OCI-LY7 (cell line): Measurements from ENCODE around the gene DIPK1B. TPM values are rescaled to one million over a fixed set of nuclear protein-coding genes. Genes with fewer than 3 reads are reported as not detected.

ENCODE experiments used
- BruUV-seq: library from RNA; stranded (reverse); fragments of 400-500 nt; replicated peaks from 2 replicates; lab custom pipeline; 2021; lab: Mats Ljungman, UMichigan
- CTCF ChIA-PET: fragments of 300-600 bp; sonication (Branson Sonifier 250); formaldehyde crosslinking; loops from one replicate; lab custom pipeline; 2022; ENCODE audit warnings: antibody characterized with exemption; ENCODE audit not compliant: unreplicated experiment; lab: Charles Lee
- POLR2A ChIA-PET: fragments of 300-600 bp; sonication (Branson Sonifier 250); formaldehyde crosslinking; loops from one replicate; lab custom pipeline; 2022; ENCODE audit warnings: antibody characterized with exemption; lab: Charles Lee
- DNase-seq: peaks from one replicate; pipeline ENCODE4 v3.0.0-alpha.2; 2015; ENCODE audit warnings: low spot score
- H2AFZ ChIP-seq: fragments of 200-600 bp; sonication (generic), shearing (Covaris generic); 2 replicates; pipeline ENCODE4 v1.6.1; 2014; ENCODE audit warnings: mild to moderate bottlenecking, antibody characterized with exemption, low read length, moderate library complexity
- H3K27ac ChIP-seq: fragments of 200-600 bp; sonication (generic); 2 replicates; pipeline ENCODE4 v1.5.1; 2014; ENCODE audit warnings: mixed run types, low read depth, mild to moderate bottlenecking, moderate library complexity, low read length, inconsistent platforms; ENCODE audit not compliant: poor library complexity, severe bottlenecking
- H3K36me3 ChIP-seq: fragments of 200-600 bp; sonication (generic); 2 replicates; pipeline ENCODE4 v1.6.1; 2014; ENCODE audit warnings: mild to moderate bottlenecking, antibody characterized with exemption, low read length, moderate library complexity, mixed read lengths; ENCODE audit not compliant: insufficient read depth
- H3K4me1 ChIP-seq: fragments of 200-600 bp; sonication (generic); 2 replicates; pipeline ENCODE4 v1.5.1; 2014; ENCODE audit warnings: mild to moderate bottlenecking, low read length; ENCODE audit not compliant: insufficient read depth, poor library complexity, severe bottlenecking
- H3K4me2 ChIP-seq: fragments of 200-600 bp; sonication (generic); 2 replicates; pipeline ENCODE4 v1.6.1; 2014; ENCODE audit warnings: mild to moderate bottlenecking, low read length
- H3K4me3 ChIP-seq: fragments of 200-600 bp; sonication (generic); 2 replicates; pipeline ENCODE4 v1.5.1; 2014; ENCODE audit warnings: mild to moderate bottlenecking, low read depth, low read length; ENCODE audit not compliant: poor library complexity, severe bottlenecking
- H3K79me2 ChIP-seq: fragments of 200-600 bp; sonication (generic); 2 replicates; pipeline ENCODE4 v1.6.1; 2016; ENCODE audit warnings: low read depth, mild to moderate bottlenecking, low read length, moderate library complexity, mixed read lengths; ENCODE audit not compliant: insufficient read depth
- H3K9me2 ChIP-seq: fragments of 200-600 bp; sonication (generic); 2 replicates; pipeline ENCODE4 v1.6.1; 2016; ENCODE audit warnings: mild to moderate bottlenecking, low read length, mixed read lengths; ENCODE audit not compliant: insufficient read depth
- H3K9me3 ChIP-seq: fragments of 200-600 bp; sonication (generic); 2 replicates; pipeline ENCODE4 v1.6.1; 2014; ENCODE audit warnings: mild to moderate bottlenecking, mixed run types, low read length, mixed read lengths
- H4K20me1 ChIP-seq: fragments of 200-600 bp; sonication (generic); 2 replicates; pipeline ENCODE4 v1.6.1; 2014; ENCODE audit warnings: mild to moderate bottlenecking, antibody characterized with exemption, low read length, moderate library complexity, mixed read lengths; ENCODE audit not compliant: insufficient read depth
- EZH2phosphoT487 ChIP-seq: fragments of 200-600 bp; sonication (generic); IDR thresholded peaks from 2 replicates; pipeline ENCODE4 v1.6.1; 2018; ENCODE audit warnings: low read depth, borderline replicate concordance, mild to moderate bottlenecking, mixed run types, antibody characterized with exemption, low read length, moderate library complexity, mixed read lengths
- intact Hi-C: fragments of 100-400 bp; cut with micrococcal nuclease; formaldehyde crosslinking; loops from one replicate; pipeline ENCODE4 v1.10.0; 2022; ENCODE audit not compliant: unreplicated experiment
- total RNA-seq, 2 experiments: library from RNA; depleted of rRNA in 1 of 2; stranded (reverse); fragments of >200 nt in 1 of 2; shearing (Covaris generic) in 1 of 2; gene quantifications; 2 replicates each; pipeline ENCODE4 v1.2.3, GENCODE V29; 2014 to 2022
- TF ChIP-seq, protein P1 (sequence below): fragments of 200-600 bp; sonication (generic); conservative IDR thresholded peaks from 2 replicates; pipeline ENCODE4 v1.5.1; 2014; ENCODE audit warnings: mild to moderate bottlenecking, antibody characterized with exemption, low read length, moderate library complexity, mixed read lengths

The DIPK1B gene
- total RNA-seq, 2 experiments from 2014 or later: 0.30 to 13.3 TPM

DNA sequence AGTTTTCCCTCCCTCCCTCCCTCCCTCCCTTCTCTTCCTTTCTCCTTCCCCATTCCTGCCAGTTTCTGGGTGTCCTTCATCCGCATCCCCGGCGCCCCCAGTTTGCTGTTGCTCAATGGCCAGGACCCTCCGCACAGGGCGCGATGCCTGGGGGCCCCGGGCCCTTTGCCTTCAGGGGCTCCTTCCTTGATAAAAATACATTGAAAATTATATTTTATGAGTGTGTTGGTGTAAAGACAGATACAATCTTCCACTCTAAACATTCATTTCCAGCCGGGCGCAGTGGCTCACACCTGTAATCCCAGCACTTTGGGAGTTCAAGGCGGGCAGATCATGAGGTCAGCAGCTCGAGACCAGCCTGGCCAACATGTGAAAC lies 17.5 kb upstream of the DIPK1B start:
- H3K36me3 ChIP-seq: no peaks in the 10 kb centered on the region
- intact Hi-C loops: no loop called here
- H3K27ac ChIP-seq: no peak overlapping the region
- H4K20me1 ChIP-seq: no peaks in the 10 kb centered on the region
- no peak overlapping the region for H2AFZ ChIP-seq
- no peak overlapping the region for H3K4me3 ChIP-seq
- BruUV-seq: no TSS peak
- ChIA-PET POLR2A (no interaction called here), CTCF (no interaction called here)
- H3K9me2 ChIP-seq: no peaks in the 10 kb centered on the region
- H3K4me2 ChIP-seq: no peak overlapping the region
- DNase-seq: no peak
- H3K79me2 ChIP-seq: no peaks in the 10 kb centered on the region
- TF ChIP-seq EZH2phosphoT487: no peak
- TF ChIP-seq, protein P1, sequence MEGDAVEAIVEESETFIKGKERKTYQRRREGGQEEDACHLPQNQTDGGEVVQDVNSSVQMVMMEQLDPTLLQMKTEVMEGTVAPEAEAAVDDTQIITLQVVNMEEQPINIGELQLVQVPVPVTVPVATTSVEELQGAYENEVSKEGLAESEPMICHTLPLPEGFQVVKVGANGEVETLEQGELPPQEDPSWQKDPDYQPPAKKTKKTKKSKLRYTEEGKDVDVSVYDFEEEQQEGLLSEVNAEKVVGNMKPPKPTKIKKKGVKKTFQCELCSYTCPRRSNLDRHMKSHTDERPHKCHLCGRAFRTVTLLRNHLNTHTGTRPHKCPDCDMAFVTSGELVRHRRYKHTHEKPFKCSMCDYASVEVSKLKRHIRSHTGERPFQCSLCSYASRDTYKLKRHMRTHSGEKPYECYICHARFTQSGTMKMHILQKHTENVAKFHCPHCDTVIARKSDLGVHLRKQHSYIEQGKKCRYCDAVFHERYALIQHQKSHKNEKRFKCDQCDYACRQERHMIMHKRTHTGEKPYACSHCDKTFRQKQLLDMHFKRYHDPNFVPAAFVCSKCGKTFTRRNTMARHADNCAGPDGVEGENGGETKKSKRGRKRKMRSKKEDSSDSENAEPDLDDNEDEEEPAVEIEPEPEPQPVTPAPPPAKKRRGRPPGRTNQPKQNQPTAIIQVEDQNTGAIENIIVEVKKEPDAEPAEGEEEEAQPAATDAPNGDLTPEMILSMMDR: no peak
- H3K9me3 ChIP-seq: no peaks in the 10 kb centered on the region
- no peaks in the 10 kb centered on the region for H3K4me1 ChIP-seq

DNA sequence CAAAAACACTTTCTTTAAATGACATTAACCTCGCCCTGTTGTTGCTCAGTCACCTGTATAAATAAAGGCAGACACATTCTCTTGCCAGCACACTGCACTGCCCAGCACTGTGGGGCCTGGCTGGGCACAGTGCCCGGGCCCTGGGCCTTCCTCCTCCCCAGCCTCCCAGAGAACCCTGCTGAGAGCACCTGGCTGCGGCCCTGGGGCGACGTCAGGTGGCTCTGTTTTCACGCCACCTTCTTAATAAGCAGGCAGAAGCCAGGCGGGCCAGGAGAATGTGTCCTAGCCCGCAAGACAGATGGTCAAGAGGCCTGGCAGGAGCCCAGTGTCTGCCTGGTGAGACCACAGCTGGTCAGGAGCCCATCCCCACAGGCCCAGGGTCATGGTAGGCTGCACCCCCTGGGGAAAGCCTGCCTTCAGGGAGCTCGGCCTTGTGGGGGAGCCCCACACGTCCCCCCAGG lies 16.9 kb upstream of the DIPK1B start:
- ChIA-PET POLR2A (no interaction called here), CTCF (no interaction called here)
- BruUV-seq: no TSS peak
- DNase-seq: no peak
- intact Hi-C loops: no loop called here
- Histone ChIP-seq H2AFZ (no peak overlapping the region), H3K4me2 (no peak overlapping the region), H4K20me1 (no peaks in the 10 kb centered on the region), H3K4me3 (no peak overlapping the region), H3K9me3 (no peaks in the 10 kb centered on the region), H3K4me1 (no peaks in the 10 kb centered on the region), H3K27ac (no peak overlapping the region), H3K9me2 (no peaks in the 10 kb centered on the region), H3K36me3 (no peaks in the 10 kb centered on the region), H3K79me2 (no peaks in the 10 kb centered on the region)
- no peak for TF ChIP-seq EZH2phosphoT487
- TF ChIP-seq, protein P1: no peak

DNA sequence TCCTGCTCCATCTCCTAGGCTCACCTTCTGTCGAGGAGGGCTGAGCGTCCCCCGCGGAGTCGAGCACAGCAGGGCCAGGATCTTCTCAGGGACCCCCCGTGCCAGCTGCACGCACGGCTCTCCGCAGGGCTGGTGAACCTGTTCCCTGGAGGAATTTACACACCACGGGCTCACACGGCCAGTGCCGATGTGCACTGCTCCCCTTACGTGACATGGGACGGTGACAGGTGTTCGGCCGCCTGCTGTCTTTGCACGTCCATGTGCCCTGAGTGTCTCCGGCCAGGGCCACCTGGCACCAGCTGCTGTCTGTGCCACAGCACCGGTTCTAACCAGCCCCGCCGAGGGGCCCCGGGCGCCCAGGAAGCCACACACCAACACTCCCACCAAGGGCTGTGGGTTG lies 16.4 kb upstream of the DIPK1B start:
- Histone ChIP-seq H3K36me3 (no peaks in the 10 kb centered on the region), H4K20me1 (no peaks in the 10 kb centered on the region), H3K4me2 (no peak overlapping the region), H2AFZ (no peak overlapping the region), H3K79me2 (no peaks in the 10 kb centered on the region), H3K9me3 (no peaks in the 10 kb centered on the region), H3K9me2 (no peaks in the 10 kb centered on the region), H3K4me3 (no peak overlapping the region), H3K27ac (no peak overlapping the region), H3K4me1 (peaks cover 2% of the 10 kb centered on the region)
- no TSS peak for BruUV-seq
- intact Hi-C loops: no loop called here
- no peak for DNase-seq
- TF ChIP-seq, protein P1: no peak
- ChIA-PET POLR2A (no interaction called here), CTCF (no interaction called here)
